Stimulated activated CD8-positive, alpha-beta memory T cell treated with anti-CD3 and anti-CD28 coated beads, Interleukin-4, amount 100 ng/mL, for 24 hours (primary cell): ENCODE results near the gene PSKH1.

ENCODE experiments used
- DNase-seq: peaks from one replicate; pipeline ENCODE4 v3.0.0-alpha.2; 2020; ENCODE audit warnings: low read depth

Gene PSKH1

GRCh38 chr16:67941469-67942199 lies 48.6 kb downstream of the PSKH1 start:
- no peak for DNase-seq

- no peak for DNase-seq
Measured at GRCh38 chr16:67942200-67942509, 49.1 kb downstream of the PSKH1 start.

DNA sequence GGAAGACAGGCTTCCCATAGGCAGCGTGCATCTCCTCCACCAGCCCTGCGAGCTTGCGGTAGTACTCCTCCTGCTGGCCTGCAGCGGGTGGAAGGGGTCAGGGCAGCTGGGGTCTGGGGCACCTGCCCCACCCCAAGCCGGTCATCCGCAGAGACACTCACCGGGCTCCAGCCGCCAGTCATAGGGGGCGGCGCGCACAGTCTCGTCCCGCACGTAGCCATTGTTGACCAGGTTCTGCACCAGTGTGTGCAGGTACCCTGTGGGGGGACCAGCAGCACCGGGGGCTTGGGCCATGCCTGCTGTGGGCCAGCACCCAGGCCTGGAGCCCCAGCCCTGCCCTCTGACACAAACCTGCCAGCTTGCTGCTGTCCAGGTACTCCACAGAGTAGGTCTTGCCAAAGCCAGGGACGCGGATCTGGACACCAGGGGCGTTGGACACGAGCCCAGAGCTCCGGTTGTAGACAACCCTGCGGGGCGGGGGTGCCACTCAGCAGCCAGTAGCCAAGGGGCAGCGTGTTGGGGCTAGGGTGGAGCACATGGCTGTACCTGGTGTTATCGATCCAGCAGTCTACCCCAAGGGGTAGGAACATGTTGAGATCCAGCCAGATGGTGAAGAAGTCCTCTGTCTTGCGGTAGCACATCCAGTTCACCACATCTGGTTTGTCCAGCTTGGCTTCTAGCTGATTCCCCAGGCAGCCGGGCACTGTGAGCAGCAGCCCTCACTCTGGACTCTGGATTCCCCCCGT lies 49.6 kb downstream of the PSKH1 start:
- no peak for DNase-seq

DNA sequence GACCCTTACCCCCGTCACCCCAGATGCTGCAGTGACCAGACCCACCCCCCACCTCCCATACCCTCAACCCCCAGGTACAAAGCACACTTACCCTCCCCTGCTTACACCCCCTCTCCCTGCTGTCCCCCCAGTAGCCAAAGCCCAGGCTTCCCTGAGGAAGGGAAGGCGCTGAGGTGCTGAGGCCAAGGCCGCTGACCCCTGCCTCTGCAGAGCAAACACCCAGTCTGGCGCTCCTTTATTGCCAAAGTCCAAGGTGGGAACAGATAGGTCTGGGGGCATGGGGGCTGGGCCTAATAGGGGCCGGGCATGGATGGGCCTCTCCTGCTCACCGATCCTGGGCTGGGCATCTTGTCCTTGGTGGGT lies 50.2 kb downstream of the PSKH1 start:
- no peak for DNase-seq

GRCh38 chr16:67943619-67944504 lies 50.8 kb downstream of the PSKH1 start, which contains the start of gene LCAT:
LCAT (minus strand) TSS chr16:67944120; CDS start chr16:67944101, 19 bp downstream.
- no peak for DNase-seq

GRCh38 chr16:67944690-67945391 lies 51.8 kb downstream of the PSKH1 start:
- DNase-seq: no peak

GRCh38 chr16:67945392-67945933 lies 52.4 kb downstream of the PSKH1 start:
- no peak for DNase-seq

DNA sequence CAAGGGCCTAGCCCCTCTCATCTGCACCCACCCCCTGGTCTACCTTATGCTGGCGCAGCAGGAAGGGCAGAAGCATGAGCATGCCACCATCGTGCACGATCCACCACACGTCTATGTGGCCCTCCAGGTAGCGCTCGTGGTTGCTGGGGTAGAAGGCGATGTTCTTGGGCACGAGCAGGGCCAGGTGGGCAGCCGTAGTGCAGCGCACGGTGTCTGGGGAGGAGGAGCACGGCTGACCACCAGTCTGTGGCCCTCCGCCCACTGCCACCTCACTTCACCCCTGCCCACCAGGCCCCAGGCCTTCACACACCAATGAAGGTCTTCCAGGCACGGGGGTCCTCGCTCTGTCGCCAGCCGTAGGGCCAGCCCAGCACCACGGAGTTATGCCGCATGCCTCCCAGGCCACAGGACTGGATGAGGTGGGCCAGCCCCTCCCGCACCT lies 53.1 kb downstream of the PSKH1 start:
- no peak for DNase-seq

DNA sequence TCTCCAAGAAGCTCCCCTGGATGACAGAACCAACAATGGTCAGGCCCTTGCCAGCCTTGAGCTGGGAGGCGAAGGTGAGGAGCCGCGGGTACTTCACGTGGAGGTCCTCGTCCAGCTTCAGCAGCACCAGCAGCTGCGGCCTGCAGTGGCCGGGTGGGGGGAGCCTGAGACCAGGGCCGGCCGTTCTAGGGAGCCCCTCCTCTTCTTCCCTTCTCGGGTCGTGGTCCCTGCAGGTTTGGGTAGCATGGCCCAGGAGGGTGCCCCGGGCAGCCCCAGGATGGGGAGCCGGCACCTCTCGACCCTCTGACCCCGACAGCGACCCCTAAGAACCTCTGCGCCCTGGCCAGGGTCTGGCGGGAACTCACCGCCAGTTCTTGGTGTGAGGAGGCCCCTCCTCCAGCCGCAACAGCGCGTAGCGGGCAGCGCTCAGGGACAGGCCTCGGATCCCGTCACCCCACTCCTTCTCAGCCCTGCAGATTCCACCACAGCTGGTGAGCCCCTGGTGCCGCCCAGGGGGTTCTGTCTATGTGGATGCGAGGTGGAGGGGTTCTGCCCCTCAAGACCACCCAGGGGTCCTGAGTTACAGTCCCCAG lies 54.0 kb downstream of the PSKH1 start:
- DNase-seq: no peak

DNA sequence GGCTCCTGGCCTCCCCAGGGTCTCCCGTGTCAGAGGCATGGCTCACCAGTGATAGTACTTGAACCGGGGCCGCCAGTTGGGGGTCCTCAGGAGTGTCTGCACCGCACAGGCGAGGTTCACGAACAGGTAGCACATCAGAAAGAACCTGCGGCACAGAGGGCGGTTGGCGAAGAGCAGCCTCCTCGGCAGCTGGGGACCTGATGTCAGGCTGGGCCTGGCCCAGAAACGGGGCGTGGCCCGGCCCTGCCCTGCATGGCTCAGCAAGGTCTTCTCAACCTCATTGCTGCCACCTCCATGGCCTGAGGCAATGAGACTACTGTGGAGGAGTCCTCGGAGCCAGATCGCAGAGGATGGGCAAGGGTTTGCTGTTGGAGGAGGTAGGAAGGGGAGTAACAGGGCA lies 55.0 kb downstream of the PSKH1 start:
- no peak for DNase-seq

DNA sequence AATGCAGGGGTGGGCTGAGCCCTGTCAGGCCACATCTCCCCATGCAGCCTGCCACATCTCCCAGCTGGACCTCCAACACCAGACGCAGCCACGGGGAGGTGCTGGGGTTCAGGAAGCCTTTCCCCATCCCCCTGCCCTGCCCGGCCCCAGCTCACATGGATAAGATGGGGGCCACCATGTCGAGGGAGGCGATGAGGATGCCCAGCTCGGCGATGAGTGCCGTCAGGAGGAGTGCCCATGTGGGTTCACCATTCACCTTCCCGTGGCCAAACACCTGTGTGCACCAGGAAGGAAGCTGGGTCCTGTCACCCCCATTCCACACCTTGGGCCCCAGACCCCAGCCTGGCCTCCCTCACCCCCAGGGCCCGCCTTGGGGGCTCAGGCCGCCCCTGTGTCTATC lies 56.6 kb downstream of the PSKH1 start:
- DNase-seq: no peak

- DNase-seq: no peak
Measured at GRCh38 chr16:67950335-67950843, 57.3 kb downstream of the PSKH1 start.

DNA sequence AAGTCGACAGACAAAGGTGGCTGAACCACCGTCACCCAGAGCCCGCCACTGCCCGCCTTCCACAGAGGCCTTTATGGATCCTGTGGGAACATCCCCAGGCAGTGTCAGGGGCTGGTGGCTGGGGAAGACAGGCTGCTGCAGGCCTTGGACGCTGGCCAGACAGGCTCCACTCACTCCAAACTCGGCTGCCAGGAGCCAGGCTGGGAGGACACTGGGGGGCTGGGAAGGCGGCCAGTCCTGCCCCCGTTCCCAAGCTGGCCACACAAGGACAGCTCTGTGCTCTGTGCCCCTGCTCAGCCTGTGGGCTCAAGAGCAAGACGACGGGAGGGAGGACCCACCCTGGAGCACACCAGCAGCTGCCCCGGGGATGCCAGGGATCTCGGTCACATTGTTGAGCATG lies 58.4 kb downstream of the PSKH1 start:
- no peak for DNase-seq

DNA sequence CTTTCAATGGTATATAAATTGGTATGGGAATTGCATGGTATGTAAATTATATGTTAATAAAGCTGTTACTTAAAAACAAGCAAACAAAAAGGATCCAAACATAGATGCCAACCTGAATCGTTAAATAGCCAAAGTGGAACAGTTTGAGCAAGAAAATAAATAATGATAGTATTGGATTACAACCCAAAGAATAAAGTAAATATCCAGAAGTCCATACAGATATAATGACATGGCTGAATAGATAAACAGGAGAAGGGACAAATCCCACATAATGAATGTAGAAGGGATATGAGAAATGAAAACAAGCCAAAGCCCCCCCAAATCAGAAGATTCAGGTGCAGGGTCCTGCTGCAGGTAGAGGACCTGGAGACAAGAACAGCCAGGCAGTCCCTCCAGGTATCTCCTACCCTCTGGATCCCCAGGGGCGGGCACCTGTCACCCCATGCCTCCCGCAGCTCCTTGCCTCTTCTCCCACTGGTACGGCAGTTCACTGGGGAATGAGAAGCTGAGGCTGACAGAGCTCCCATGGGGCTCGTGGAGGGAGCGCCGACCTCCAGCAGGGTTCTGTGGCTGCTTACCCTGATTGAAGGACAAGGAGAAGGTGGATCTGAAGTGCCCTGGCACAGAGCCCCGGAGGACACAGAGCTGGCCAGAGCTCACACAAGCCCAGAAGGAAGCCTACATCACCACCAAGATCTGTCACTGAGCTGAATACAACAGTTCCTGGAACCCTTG lies 60.8 kb downstream of the PSKH1 start:
- DNase-seq: no peak

DNA sequence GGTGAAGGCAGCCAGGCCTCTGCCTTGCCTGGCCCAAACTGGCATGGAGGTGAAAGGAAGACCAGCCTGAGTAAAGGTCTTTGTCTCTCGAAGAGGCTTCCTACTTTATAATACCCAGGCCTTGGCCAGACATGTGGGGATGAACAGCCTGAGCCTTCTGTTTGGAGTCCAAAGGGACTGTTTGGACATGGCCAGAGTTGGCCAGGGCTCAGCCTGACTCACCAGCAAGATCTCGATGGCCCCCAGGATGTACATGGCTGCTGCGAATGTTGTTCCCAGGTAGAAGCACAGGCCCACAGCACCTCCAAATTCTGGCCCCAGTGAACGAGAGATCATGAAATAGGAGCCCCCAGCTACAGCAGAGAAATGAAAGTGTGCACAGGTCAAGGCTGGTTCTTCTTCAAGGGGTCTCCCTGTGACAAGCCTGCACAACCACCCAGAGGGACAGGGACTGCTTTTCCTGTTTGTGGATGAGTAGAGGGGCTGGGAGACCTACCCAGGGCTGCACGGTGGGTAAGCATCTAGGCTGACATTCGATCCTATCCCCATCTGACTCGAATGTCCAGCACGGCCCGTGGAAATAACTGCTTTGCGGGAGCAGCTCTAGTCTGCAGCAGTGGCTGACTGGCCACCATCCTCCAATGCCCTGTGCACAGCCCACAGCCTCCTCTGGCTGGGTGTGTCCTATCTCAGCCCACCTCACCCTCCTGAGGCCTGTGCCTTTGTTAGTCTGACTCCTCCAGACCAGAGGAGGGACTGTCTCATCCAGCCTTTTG lies 61.6 kb downstream of the PSKH1 start:
- no peak for DNase-seq

DNA sequence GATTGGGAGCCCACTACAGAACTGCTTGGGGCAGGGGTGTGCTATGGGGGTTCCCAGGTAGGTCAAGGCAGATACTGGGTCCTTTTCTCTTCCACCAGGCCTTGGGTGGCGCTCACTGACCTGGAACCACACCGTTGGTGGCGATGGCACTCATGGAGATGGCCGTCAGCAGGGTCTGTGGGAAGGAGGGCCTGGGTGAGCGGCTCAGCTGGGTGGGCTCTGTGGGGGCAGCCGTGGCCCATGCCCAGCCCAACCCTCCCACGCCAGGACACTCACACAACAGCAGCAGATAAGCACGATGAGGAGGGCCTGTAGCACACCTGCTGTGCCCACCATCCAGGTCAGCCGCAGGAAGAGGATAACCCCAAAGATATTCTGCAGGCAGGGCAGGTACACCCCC lies 64.6 kb downstream of the PSKH1 start:
- no peak for DNase-seq

DNA sequence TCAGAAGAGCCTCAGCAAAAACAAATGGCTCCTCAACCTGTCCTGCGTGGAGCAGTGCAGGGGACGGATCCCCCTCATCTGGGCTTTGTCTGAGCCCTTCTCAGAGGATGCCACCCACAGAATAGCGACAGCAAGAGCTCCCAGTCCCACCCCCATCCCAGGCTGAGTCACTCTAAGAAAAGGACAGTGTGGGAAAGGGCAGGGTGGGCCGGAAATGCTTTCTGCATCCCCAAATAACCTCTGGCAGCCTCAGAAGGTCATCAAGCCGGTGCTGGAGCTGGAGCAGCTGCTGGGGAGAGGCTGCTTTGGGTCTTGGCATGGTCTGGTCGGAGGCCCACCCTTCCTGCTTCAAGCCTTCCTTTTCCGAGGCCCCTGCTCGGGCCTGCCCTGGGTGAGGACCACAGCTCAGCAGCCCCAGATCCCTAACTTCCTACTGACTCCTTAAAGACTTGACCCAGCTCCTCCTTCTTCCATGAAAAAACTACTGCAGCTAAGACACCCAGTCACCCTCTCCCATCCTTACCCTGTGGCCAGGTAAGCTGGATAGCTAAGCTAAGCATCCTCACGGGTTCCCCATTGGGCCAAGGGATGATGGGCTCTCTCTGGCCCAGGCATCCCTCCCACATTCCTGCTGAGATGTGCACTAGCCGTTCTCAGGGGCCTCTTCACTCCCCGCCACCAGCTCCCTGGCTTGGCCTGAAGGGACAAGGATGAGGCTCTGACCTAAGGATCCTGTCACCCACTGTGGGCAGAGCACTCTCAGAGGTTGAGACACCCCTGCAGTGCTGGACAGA lies 66.7 kb downstream of the PSKH1 start:
- no peak for DNase-seq

DNA sequence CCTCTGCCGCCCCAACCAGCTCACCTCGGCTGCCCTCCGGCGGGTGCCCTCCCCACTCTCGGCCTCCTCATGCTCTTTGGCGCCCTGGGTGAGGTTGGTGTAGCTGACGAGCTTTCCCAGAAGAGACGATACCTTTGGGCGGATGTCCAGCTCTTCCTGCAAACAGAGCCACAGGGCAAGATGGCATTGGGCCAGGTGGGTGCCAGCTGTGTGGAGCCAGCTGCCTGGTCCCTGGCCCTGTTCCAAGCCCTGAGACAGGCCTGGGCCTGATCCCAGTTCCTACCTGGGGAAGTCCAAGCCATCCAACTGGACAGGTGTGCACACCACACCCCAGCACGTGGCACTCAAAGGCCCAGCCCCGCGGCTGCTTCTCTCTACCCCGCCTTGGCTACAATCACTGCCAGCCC lies 68.5 kb downstream of the PSKH1 start:
- no peak for DNase-seq

DNA sequence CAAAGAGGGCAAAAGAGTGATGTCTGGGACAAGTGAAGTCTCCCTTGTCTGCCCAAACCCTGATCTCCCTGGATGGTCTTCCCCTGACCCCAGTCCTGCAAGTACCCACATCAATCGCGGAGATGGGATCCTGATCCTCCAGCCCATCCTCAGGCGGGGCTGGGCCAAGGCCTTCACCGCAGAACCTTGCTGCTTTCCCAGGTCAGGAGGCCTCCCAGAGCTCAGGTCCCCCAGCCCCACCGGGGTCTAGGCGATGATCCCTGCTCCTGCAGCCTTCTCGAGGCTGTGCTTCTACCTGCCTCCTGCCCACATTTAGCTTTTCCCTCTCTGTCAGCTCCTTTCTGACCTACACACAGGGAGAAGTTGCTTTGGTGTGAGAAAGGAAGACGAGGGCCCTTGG lies 69.1 kb downstream of the PSKH1 start:
- DNase-seq: no peak
